ENCODE results near the gene LAMP1.
"Not testable (repeated sequence)": the region's sequence is repeated elsewhere in the genome, so short reads cannot be mapped to it uniquely, and the experiment has no call there.

Gene LAMP1

GRCh38 chr13:113327391-113327765, 30.3 kb downstream of the LAMP1 start:
- DNase-seq (ENCODE audit: low spot score) = no peak

DNA sequence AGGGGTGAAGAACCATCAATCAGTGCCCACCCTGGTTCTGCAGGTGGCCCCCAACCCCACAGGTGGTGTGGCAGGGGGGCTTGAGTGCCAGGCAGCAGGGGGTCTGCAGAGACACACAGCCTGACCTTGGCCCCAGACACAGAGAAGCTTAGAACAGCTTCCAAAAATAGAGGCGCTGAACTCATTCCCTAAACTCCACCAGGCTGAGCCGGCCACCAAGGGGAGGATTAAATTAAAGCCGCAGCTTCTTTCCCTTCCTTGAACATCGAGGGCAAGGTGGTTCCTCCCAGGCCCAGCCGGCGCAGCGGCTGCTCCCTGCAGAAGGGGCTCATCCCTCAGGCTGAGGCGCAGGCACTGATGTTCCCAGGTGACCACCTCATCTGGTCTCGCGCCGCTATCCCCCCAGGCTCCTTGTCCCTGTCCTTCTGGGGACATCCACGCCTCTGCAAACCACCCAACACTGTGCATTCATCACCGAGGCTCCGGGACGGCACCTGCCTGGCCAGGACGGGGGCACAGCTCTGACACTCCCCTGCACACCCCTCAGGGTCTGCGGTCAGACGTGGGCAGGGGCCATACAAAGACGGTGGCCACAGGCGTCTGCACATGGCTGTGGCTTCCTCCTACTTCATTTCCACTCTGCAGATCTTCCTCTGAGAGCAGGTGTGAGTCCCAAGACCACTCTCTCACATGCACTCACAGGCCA, 30.9 kb downstream of the LAMP1 start:
- DNase-seq (ENCODE audit: low spot score) = no peak

GRCh38 chr13:113328851-113329250, 31.8 kb downstream of the LAMP1 start:
- no peak for DNase-seq (ENCODE audit: low spot score)

- DNase-seq (ENCODE audit: low spot score) = no peak
Measured at GRCh38 chr13:113329656-113330312, 32.7 kb downstream of the LAMP1 start.

GRCh38 chr13:113332615-113333014, 35.6 kb downstream of the LAMP1 start:
- DNase-seq (ENCODE audit: low spot score) = no peak

GRCh38 chr13:113333076-113333475, 36.0 kb downstream of the LAMP1 start:
- no peak for DNase-seq (ENCODE audit: low spot score)

DNA sequence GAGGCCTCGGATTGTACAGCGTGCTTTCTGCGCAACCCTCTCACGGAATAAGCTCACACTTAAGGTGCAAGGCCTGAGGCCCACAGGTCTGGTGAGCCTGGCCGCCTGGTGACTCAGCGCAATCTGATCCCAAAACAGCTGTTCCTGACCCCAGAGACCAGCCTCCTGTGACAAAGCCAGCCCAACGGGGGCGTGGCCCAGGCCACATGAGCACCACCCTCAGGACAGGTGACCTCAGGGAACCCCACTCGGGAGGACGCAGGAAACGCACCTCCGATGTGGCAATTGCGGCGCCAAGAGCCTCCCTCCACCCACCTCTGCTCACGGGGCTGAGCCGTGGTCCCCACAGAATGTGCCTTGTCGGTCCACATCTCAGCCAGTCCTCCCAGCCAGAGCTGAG, 40.5 kb downstream of the LAMP1 start:
- no peak for DNase-seq (ENCODE audit: low spot score)

GRCh38 chr13:113337976-113338375, 40.9 kb downstream of the LAMP1 start:
- DNase-seq (ENCODE audit: low spot score) = no peak

- DNase-seq (ENCODE audit: low spot score) = no peak
Measured at GRCh38 chr13:113338451-113338850, 41.4 kb downstream of the LAMP1 start.

DNA sequence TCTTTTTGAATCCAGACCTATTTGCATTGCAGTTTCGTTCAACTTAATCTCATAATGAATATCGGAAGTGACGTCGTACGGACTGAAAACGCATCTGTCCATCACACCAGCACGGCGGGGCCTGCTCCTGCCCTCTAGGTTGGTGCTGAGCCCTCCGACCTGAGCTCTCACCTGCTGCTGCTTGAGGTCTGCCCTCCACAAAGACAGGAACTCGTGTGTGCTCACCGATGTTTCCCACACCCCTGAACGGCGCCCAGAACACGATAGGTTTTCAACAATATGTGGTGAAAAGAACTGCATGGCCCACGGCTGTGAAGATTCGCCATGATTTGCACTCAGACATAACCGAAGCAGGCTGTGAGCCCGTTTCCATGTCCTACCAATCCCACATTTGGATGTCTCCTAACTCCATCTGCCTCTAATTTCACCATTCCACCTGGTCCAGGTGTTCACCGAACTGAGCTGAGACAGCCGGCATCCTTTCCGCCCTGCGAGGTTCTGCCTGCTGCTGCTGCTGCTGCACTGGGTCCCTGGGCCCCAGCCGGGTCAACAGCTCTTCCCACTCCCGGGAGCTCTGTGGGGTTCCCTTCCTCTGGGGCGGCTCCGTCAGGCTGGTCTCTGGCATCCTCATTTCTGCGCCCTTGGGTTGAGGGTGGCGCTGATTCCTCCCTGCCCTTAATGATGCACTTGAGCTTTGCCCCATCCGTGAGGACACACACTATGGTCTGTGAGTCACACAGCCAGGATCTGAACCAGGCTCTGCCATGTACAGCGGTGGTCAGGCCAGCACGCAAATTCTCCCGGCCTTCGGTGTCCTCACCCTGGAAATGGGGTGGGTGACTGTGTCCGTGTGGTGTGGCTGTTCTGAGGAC, 46.0 kb downstream of the LAMP1 start:
- DNase-seq (ENCODE audit: low spot score) = no peak

DNA sequence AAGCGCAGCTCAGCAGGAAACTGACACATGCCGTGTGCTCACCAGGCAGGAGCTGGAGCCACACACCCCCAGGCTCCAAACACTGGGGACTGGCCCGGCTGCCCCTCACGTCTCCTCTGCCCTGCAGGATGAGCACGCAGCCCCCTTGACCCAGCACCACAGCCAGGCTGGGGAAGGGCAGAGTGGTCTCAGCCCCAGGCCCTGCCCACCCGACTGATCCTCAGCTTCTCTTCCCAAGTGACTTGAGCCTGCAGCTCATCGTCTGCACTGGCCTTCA, 46.6 kb downstream of the LAMP1 start:
- no peak for DNase-seq (ENCODE audit: low spot score)

DNA sequence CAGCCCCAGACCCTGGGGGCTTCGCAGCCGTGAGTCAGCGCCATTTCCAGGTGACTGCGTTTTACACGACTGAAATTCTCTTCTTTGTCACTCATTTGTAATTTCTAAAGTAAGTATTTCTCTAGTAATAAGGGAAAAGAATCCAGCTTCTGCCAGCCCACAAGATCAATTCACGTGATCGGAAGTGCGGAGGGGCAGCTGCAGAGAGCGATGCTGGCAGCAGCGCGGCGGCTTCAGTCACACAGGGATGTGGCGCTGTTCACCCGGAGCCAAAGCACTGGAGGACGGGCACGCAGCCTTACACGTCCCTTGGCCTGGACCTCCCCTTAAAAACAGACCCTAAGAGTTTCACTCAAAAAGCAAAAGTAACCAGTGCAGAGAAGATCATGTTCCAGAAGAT, 48.4 kb downstream of the LAMP1 start:
- DNase-seq (ENCODE audit: low spot score) = no peak

DNA sequence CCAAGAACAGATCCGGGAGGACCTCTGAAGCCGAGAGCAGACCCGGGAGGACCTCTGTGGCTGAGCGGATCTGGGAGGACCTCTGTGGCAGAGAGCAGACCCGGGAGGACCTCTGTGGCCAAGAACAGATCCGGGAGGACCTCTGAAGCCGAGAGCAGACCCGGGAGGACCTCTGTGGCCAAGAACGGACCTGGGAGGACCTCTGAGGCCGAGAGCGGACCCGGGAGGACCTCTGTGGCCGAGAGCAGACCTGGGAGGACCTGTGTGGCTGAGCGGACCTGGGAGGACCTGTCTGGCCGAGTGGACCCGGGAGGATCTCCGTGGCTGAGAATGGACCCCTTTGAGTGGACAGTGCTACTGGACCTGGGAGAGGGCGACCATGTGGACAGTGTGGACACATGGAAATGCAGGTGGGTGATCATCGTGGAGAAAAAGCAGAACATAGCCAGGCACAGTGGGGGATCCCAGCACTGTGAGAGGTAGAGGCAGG, 50.7 kb downstream of the LAMP1 start:
- DNase-seq (ENCODE audit: low spot score) = not testable (repeated sequence)

DNA sequence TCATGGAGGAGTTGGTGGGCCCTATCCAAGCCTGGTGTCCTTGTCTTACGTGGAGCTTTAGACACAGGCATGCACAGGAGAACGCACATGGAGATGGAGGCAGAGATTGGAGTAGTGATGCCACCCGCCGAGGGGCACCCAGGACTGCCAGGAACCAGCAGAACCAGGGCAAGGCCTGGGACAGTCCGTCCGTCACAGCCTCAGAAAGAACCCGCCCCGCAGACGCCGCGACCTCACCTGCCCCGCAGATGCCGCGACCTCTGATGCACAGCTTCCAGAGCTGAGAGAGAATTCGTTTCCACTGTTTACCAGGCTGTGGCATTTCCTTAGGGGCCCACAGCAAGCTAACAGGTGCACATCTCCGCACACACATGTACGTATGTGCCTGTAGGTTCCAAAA, 51.6 kb downstream of the LAMP1 start:
- no peak for DNase-seq (ENCODE audit: low spot score)

- no peak for DNase-seq (ENCODE audit: low spot score)
Measured at GRCh38 chr13:113349050-113349449, 52.0 kb downstream of the LAMP1 start.

- DNase-seq (ENCODE audit: low spot score) = no peak
Measured at GRCh38 chr13:113349491-113349890, 52.5 kb downstream of the LAMP1 start.

DNA sequence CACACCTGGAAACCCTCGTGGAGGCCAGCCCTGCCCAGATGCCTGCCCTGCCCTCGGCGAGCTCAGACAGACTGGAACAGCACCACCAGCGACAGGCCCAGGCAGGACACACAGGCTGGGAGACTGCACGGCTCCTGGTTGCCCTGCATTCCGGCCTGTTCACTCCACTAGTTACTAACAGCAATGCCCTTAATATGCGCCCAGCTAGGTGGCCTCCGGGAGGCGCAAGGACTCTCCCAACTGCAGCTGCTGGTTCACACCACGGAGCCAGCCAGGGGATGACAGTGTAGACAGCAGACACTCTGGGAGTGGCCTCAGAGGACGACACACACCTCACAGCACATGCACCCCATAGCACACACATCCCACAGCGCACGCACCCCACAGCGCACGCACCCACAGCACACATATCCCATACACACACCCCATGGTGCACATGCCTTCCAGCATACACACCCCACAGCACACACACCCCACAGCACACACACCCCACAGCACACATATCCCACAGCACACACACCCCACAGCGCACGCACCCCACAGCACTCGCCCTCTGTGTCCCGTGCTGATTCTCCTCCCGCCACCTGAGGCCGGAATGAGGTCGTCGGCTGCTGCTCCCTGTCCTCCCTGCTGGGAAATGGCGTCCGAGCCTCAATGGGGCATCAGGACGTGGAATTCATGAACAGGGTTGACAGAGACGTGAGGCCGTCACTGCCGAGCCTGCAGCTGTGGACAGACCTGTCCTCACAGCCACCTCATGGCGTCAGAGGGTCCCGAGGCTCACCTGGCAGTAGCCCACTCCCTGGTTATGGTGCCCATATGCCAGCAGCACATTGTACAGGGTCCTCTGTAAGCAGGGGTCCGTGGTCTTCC, 53.3 kb downstream of the LAMP1 start:
- no peak for DNase-seq (ENCODE audit: low spot score)

GRCh38 chr13:113350938-113351335, 53.9 kb downstream of the LAMP1 start:
- no peak for DNase-seq (ENCODE audit: low spot score)

DNA sequence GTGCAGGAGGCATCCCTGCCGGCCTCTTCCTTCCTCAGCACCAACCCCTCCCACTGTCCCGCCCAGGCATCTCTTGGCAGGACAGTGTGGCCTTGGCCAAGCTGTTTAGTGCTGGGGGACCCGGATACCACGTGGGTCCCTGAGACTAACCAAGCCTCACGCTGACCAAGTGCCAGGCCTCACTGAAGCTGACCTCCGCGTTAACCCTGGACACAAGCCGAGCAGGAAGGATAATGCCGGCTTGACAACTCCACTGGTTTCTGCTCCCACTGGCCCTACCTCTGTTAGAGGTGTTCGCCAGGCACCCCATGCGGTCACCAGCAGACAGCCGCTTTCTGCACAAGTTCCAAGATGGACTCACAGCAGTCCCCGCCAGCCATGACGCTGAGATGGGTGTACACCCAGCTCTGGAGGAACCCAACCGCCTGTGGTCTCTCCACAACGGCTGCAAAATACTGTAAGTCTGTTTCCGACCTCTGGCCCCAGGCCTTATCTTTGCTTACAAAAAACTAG, 54.5 kb downstream of the LAMP1 start:
- no peak for DNase-seq (ENCODE audit: low spot score)

- no peak for DNase-seq (ENCODE audit: low spot score)
Measured at GRCh38 chr13:113353254-113353653, 56.2 kb downstream of the LAMP1 start.

DNA sequence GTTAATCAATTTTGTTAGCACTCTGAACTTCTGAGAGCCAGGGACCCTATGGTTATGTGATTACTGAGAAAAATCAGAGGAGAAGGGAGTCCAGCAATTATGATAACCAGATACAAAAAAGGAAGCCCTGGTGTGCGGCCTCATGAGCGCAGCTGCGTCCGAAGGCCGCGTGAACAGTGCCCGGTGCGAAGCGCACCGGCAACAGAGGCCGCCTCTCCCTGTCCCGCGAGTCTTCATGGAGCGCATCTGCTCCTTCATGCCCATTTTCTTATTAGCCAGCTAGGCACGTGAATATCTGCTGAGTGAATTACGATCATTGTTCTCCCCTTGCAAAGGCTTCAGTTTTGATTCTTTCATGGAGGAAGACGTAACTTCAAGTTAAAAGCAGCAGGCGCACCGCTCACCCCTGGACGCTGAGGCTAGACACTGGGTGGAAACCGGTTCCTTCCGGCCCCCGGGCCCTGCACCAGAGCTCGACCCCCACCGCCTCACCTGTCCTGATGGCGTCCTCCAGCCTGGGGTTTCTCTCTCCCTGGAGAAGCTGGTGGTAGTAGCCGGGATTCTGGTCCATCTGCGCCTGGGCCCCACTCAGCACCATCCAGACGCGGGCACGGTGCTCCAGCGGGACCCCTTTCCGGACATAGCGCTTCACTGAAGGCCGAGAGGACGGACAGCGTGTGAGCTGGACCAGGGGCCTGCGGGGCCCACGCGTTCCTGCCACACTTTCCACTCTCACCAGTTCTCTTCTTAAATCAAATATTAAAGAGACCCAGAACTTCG, 58.0 kb downstream of the LAMP1 start:
- DNase-seq (ENCODE audit: low spot score) = no peak

All from SK-N-DZ (cell line).